ENCODE data around the gene NCAM1.
A peak's percentile ranks its signal among the peaks of the same experiment; 100 is the strongest.

NCAM1 gene

GRCh38 chr11:113189909-113190667 is 228.9 kb downstream of the NCAM1 start:
- POLR2A ChIA-PET = no interaction called here
- DNase-seq (ENCODE audit: extremely low spot score) = no peak
- TF ChIP-seq PKNOX1 (IDR thresholded peaks at IDR 0.05) (no peak), BHLHE40 (IDR thresholded peaks at IDR 0.05; ENCODE audit: borderline replicate concordance) (no peak), FOXK2 (IDR thresholded peaks at IDR 0.05) (no peak), SUZ12 (IDR thresholded peaks at IDR 0.05) (no peak), ELF4 (IDR thresholded peaks at IDR 0.05) (no peak), FOXA1 (IDR thresholded peaks at IDR 0.05) (no peak), FOXM1 (IDR thresholded peaks at IDR 0.05; ENCODE audit: borderline replicate concordance) (no peak), TARDBP (IDR thresholded peaks at IDR 0.05) (no peak), SP1 (IDR thresholded peaks at IDR 0.05) (no peak), HDGF (IDR thresholded peaks at IDR 0.05; ENCODE audit: borderline replicate concordance) (no peak), L3MBTL2 (conservative IDR thresholded peaks at IDR 0.05) (no peak), CTBP1 (IDR thresholded peaks at IDR 0.05; ENCODE audit: borderline replicate concordance) (no peak), LEF1 (IDR thresholded peaks at IDR 0.05; ENCODE audit: borderline replicate concordance) (no peak), NFRKB (IDR thresholded peaks at IDR 0.05) (no peak), ARNT (IDR thresholded peaks at IDR 0.05) (no peak)
- CTCF ChIA-PET = no interaction called here

GRCh38 chr11:113192121-113192925 is 231.1 kb downstream of the NCAM1 start:
- POLR2A ChIA-PET = no interaction called here
- CTCF ChIA-PET = no interaction called here

GRCh38 chr11:113193016-113193415 is 231.8 kb downstream of the NCAM1 start:
- POLR2A ChIA-PET = no interaction called here
- CTCF ChIA-PET = no interaction called here
- TF ChIP-seq PKNOX1 (IDR thresholded peaks at IDR 0.05) (no peak), TARDBP (IDR thresholded peaks at IDR 0.05) (no peak)
- no peak for DNase-seq (ENCODE audit: extremely low spot score)

More at GRCh38 chr11:113192121-113192925, 231.1 kb downstream of the NCAM1 start:
- TF ChIP-seq CTBP1 (IDR thresholded peaks at IDR 0.05; ENCODE audit: borderline replicate concordance) = no peak
- no peak for TF ChIP-seq NFRKB (IDR thresholded peaks at IDR 0.05)
- TF ChIP-seq SUZ12 (IDR thresholded peaks at IDR 0.05) = no peak
- TF ChIP-seq SP1 (IDR thresholded peaks at IDR 0.05) = no peak
- no peak for TF ChIP-seq FOXK2 (IDR thresholded peaks at IDR 0.05)
- TF ChIP-seq HDGF (IDR thresholded peaks at IDR 0.05; ENCODE audit: borderline replicate concordance) = no peak
- no peak for TF ChIP-seq L3MBTL2 (conservative IDR thresholded peaks at IDR 0.05)
- no peak for TF ChIP-seq FOXM1 (IDR thresholded peaks at IDR 0.05; ENCODE audit: borderline replicate concordance)
- TF ChIP-seq ARNT (IDR thresholded peaks at IDR 0.05) = no peak
- peak; percentile 30 for DNase-seq (ENCODE audit: extremely low spot score)

GRCh38 chr11:113193946-113194345 is 232.7 kb downstream of the NCAM1 start:
- POLR2A ChIA-PET = no interaction called here
- CTCF ChIA-PET = no interaction called here
- TF ChIP-seq HDGF (IDR thresholded peaks at IDR 0.05; ENCODE audit: borderline replicate concordance) = no peak
- TF ChIP-seq SUZ12 (IDR thresholded peaks at IDR 0.05) = no peak
- no peak for TF ChIP-seq ELF4 (IDR thresholded peaks at IDR 0.05)
- no peak for TF ChIP-seq L3MBTL2 (conservative IDR thresholded peaks at IDR 0.05)
- no peak for TF ChIP-seq FOXM1 (IDR thresholded peaks at IDR 0.05; ENCODE audit: borderline replicate concordance)
- no peak for TF ChIP-seq NFRKB (IDR thresholded peaks at IDR 0.05)
- TF ChIP-seq CTBP1 (IDR thresholded peaks at IDR 0.05; ENCODE audit: borderline replicate concordance) = no peak
- TF ChIP-seq ZNF384 (IDR thresholded peaks at IDR 0.05) = no peak
- TF ChIP-seq SP1 (IDR thresholded peaks at IDR 0.05) = no peak
- TF ChIP-seq LEF1 (IDR thresholded peaks at IDR 0.05; ENCODE audit: borderline replicate concordance) = no peak
- TF ChIP-seq FOXK2 (IDR thresholded peaks at IDR 0.05) = no peak
- no peak for TF ChIP-seq ARNT (IDR thresholded peaks at IDR 0.05)
- no peak for TF ChIP-seq TARDBP (IDR thresholded peaks at IDR 0.05)
- TF ChIP-seq BHLHE40 (IDR thresholded peaks at IDR 0.05; ENCODE audit: borderline replicate concordance) = no peak
- DNase-seq (ENCODE audit: extremely low spot score) = no peak

- DNase-seq (ENCODE audit: extremely low spot score) = no peak
- TF ChIP-seq ARNT (IDR thresholded peaks at IDR 0.05) (no peak), FOXK2 (IDR thresholded peaks at IDR 0.05) (no peak), LEF1 (IDR thresholded peaks at IDR 0.05; ENCODE audit: borderline replicate concordance) (no peak), CTBP1 (IDR thresholded peaks at IDR 0.05; ENCODE audit: borderline replicate concordance) (no peak), ZNF384 (IDR thresholded peaks at IDR 0.05) (no peak), FOXA1 (IDR thresholded peaks at IDR 0.05) (no peak), SUZ12 (IDR thresholded peaks at IDR 0.05) (no peak), NFRKB (IDR thresholded peaks at IDR 0.05) (no peak)
- POLR2A ChIA-PET = no interaction called here
- CTCF ChIA-PET = no interaction called here
Observed at GRCh38 chr11:113195728-113196127, 234.5 kb downstream of the NCAM1 start.

- TF ChIP-seq ELF4 (IDR thresholded peaks at IDR 0.05) = no peak
- TF ChIP-seq PKNOX1 (IDR thresholded peaks at IDR 0.05) = no peak
- TF ChIP-seq L3MBTL2 (conservative IDR thresholded peaks at IDR 0.05) = no peak
- no peak for TF ChIP-seq FOXK2 (IDR thresholded peaks at IDR 0.05)
- no peak for TF ChIP-seq TARDBP (IDR thresholded peaks at IDR 0.05)
- TF ChIP-seq CTBP1 (IDR thresholded peaks at IDR 0.05; ENCODE audit: borderline replicate concordance) = no peak
- ChIA-PET POLR2A (no interaction called here), CTCF (no interaction called here)
- no peak for DNase-seq (ENCODE audit: extremely low spot score)
Observed at GRCh38 chr11:113197446-113197845, 236.2 kb downstream of the NCAM1 start.
